K562 (cell line): ENCODE data around the gene UIMC1. TPM values are rescaled to one million over a fixed set of nuclear protein-coding genes. Genes with fewer than 3 reads are reported as not detected.

Experiments
- BRCA1 ChIP-seq, 2 experiments: fragments of 450-650 bp in 1 of 2; sonication (generic) in 1 of 2; formaldehyde crosslinking in 1 of 2; IDR thresholded peaks; 2 replicates each; pipeline versions ENCODE4 v1.5.0 to v1.6.1; 2017 to 2020; ENCODE audit warnings: mild to moderate bottlenecking in 1 of 2, missing genetic modification reagents in 1 of 2
- CREB1 ChIP-seq, 2 experiments: sonication (generic) in 1 of 2; formaldehyde crosslinking in 1 of 2; IDR thresholded peaks; 2 replicates each; pipeline versions ENCODE4 v1.6.1 to v1.8.0; 2012 to 2022; ENCODE audit warnings: inconsistent platforms in 1 of 2, mild to moderate bottlenecking in 1 of 2, missing genetic modification reagents in 1 of 2, moderate library complexity in 1 of 2
- E2F3 ChIP-seq: fragments of 250-450 bp; sonication (Bioruptor Pico); IDR thresholded peaks from 2 replicates; pipeline ENCODE4 v1.4.0; 2020; ENCODE audit warnings: mild to moderate bottlenecking
- E2F4 ChIP-seq: sonication (generic); formaldehyde crosslinking; IDR thresholded peaks from 2 replicates; pipeline ENCODE4 v1.8.0; 2022; ENCODE audit warnings: mild to moderate bottlenecking, low read depth, missing genetic modification reagents
- HCFC1 ChIP-seq: IDR thresholded peaks from 2 replicates; pipeline ENCODE4 v1.6.1; 2012; ENCODE audit warnings: low read depth, low read length, improper control_type of control experiment
- HDAC2 ChIP-seq: fragments of 450-650 bp; IDR thresholded peaks from 2 replicates; pipeline ENCODE4 v1.6.1; 2016; ENCODE audit warnings: mild to moderate bottlenecking
- IRF9 ChIP-seq: fragments of 450-650 bp; IDR thresholded peaks from 2 replicates; pipeline ENCODE4 v1.6.1; 2016; ENCODE audit warnings: missing biosample characterization, missing genetic modification characterization
- KAT8 ChIP-seq: fragments of 450-650 bp; IDR thresholded peaks from 2 replicates; pipeline ENCODE4 v1.6.1; 2016; ENCODE audit warnings: low read depth, mild to moderate bottlenecking
- KDM4B ChIP-seq, 2 experiments: fragments of 450-650 bp in 1 of 2; sonication (generic) in 1 of 2; IDR thresholded peaks; 2 replicates each; pipeline ENCODE4 v1.6.1; 2016 to 2017; ENCODE audit warnings: borderline replicate concordance in 2 of 2, antibody characterized with exemption in 1 of 2, low read depth in 1 of 2, mild to moderate bottlenecking in 1 of 2
- KLF13 ChIP-seq: fragments of 450-650 bp; IDR thresholded peaks from 2 replicates; pipeline ENCODE4 v1.6.1; 2016; ENCODE audit warnings: missing genetic modification characterization, low read depth, mild to moderate bottlenecking, missing compliant biosample characterization, moderate library complexity, borderline replicate concordance
- L3MBTL2 ChIP-seq: fragments of 450-650 bp; IDR thresholded peaks from 2 replicates; pipeline ENCODE4 v1.6.1; 2016; ENCODE audit warnings: mild to moderate bottlenecking, moderate library complexity
- MEIS2 ChIP-seq: fragments of 450-650 bp; IDR thresholded peaks from 2 replicates; pipeline ENCODE4 v1.6.1; 2014; ENCODE audit warnings: mild to moderate bottlenecking; ENCODE audit not compliant: partially characterized antibody
- MTF1 ChIP-seq: fragments of 250-450 bp; sonication (Bioruptor Pico); IDR thresholded peaks from 2 replicates; pipeline ENCODE4 v1.9.0; 2021; ENCODE audit warnings: moderate library complexity, mild to moderate bottlenecking, inconsistent platforms, borderline replicate concordance
- MXI1 ChIP-seq: IDR thresholded peaks from 2 replicates; pipeline ENCODE4 v1.6.1; 2011; ENCODE audit warnings: low read depth, mild to moderate bottlenecking, improper control_type of control experiment, low read length
- NKRF ChIP-seq: fragments of 450-650 bp; IDR thresholded peaks from 2 replicates; pipeline ENCODE4 v1.6.1; 2016; ENCODE audit warnings: borderline replicate concordance
- PRMT5 ChIP-seq: sonication (generic); formaldehyde crosslinking; IDR thresholded peaks from 2 replicates; pipeline ENCODE4 v1.5.0; 2020; ENCODE audit warnings: missing genetic modification reagents
- RAD51 ChIP-seq: fragments of 450-650 bp; IDR thresholded peaks from 2 replicates; pipeline ENCODE4 v1.7.1; 2016; ENCODE audit warnings: low read depth, mild to moderate bottlenecking, borderline replicate concordance
- RHOXF2B ChIP-seq: fragments of 250-450 bp; sonication (Bioruptor Pico); conservative IDR thresholded peaks from 2 replicates; pipeline ENCODE4 v1.5.1; 2021
- RNF2 ChIP-seq: sonication (generic); IDR thresholded peaks from 2 replicates; pipeline ENCODE4 v1.6.1; 2016
- SAP30 ChIP-seq: fragments of 200-600 bp; sonication (generic); IDR thresholded peaks from 2 replicates; pipeline ENCODE4 v1.6.1; 2012; ENCODE audit warnings: borderline replicate concordance, low read depth, mild to moderate bottlenecking, moderate library complexity, low read length, control low read depth, inconsistent platforms; ENCODE audit not compliant: insufficient read depth, poor library complexity, severe bottlenecking
- SLC30A9 ChIP-seq: fragments of 250-450 bp; sonication (Bioruptor Pico); IDR thresholded peaks from 2 replicates; pipeline ENCODE4 v1.8.0; 2022; ENCODE audit warnings: mild to moderate bottlenecking, moderate library complexity
- SMARCC2 ChIP-seq: fragments of 450-650 bp; IDR thresholded peaks from 2 replicates; pipeline ENCODE4 v1.6.1; 2017; ENCODE audit warnings: antibody characterized with exemption, moderate library complexity, mild to moderate bottlenecking, low read depth
- SREBF2 ChIP-seq: sonication (generic); formaldehyde crosslinking; IDR thresholded peaks from 2 replicates; pipeline ENCODE4 v1.4.0; 2020; ENCODE audit warnings: mild to moderate bottlenecking, missing genetic modification reagents
- TAF15 ChIP-seq: fragments of 200-400 bp; formaldehyde crosslinking; IDR thresholded peaks from 2 replicates; pipeline ENCODE4 v1.6.1; 2017; ENCODE audit warnings: mild to moderate bottlenecking, low read depth, low read length, moderate library complexity
- ZNF12 ChIP-seq: sonication (generic); formaldehyde crosslinking; IDR thresholded peaks from 2 replicates; pipeline ENCODE4 v1.4.0; 2020; ENCODE audit warnings: mild to moderate bottlenecking, missing genetic modification reagents
- ZNF408 ChIP-seq: fragments of 250-450 bp; sonication (Bioruptor Pico); IDR thresholded peaks from 2 replicates; pipeline ENCODE4 v1.4.0; 2020; ENCODE audit warnings: low read depth, mild to moderate bottlenecking, moderate library complexity
- ZNF431 ChIP-seq: sonication (generic); formaldehyde crosslinking; IDR thresholded peaks from 2 replicates; pipeline ENCODE4 v1.8.0; 2022; ENCODE audit warnings: mild to moderate bottlenecking, missing genetic modification reagents
- ZNF507 ChIP-seq: conservative IDR thresholded peaks from 2 replicates; pipeline ENCODE4 v1.6.1; 2017; ENCODE audit warnings: missing genetic modification characterization, missing compliant biosample characterization
- polyA plus RNA-seq, 8 experiments: library from polyadenylated mRNA; depleted of rRNA in 4 of 8; stranded (reverse) in 5 of 8; unstranded in 3 of 8; fragments of >200 nt; fragmentation: Nextera tagmentation in 2 of 8; fragmentation: Illumina TruSeq in 1 of 8; extraction: Ambion mirVana in 2 of 8; extraction: Trizol in 1 of 8; gene quantifications; 2 replicates each; pipeline versions ENCODE4 v1.2.1 to v1.2.3, GENCODE V29; 2011 to 2014; ENCODE audit warnings: inconsistent platforms in 1 of 8, missing spikeins in 1 of 8
- total RNA-seq, 7 experiments: library from RNA; depleted of rRNA in 6 of 7; stranded (reverse); fragments of >200 nt in 6 of 7; fragmentation: Illumina TruSeq in 2 of 7; extraction: Trizol in 2 of 7; gene quantifications; 2 replicates each; pipeline versions ENCODE4 v1.2.1 to v1.2.3, GENCODE V29; 2011 to 2021; ENCODE audit warnings: low replicate concordance in 1 of 7

The UIMC1 gene
- total and polyA plus RNA-seq, 9 of the 15 experiments (the other 6 are each of a cell fraction or from before 2014, with no cell fraction given): 14.9 to 51.7 (median 36.8) TPM

- TF ChIP-seq NKRF: no peak
- no peak for TF ChIP-seq MTF1 (CRISPR knock-in tag)
- TF ChIP-seq ZNF507 (tag): no peak
- no peak for TF ChIP-seq SREBF2
- TF ChIP-seq RNF2: no peak
- no peak for TF ChIP-seq HCFC1
- TF ChIP-seq SAP30: no peak
- TF ChIP-seq SMARCC2: no peak
- TF ChIP-seq PRMT5: no peak
- TF ChIP-seq TAF15: no peak
- no peak for TF ChIP-seq ZNF408 (CRISPR knock-in tag)
- TF ChIP-seq BRCA1 (IDR thresholded peaks at IDR 0.05): no peak
- no peak for TF ChIP-seq BRCA1 (CRISPR knock-in tag; IDR thresholded peaks at IDR 0.05)
- TF ChIP-seq KDM4B (IDR thresholded peaks at IDR 0.05; ENCODE audit: borderline replicate concordance in 2 of 2, low read depth in 1 of 2): no peak
- no peak for TF ChIP-seq MEIS2
- TF ChIP-seq E2F3 (CRISPR knock-in tag): no peak
- no peak for TF ChIP-seq KLF13 (tag)
- no peak for TF ChIP-seq ZNF12
- no peak for TF ChIP-seq L3MBTL2
- no peak for TF ChIP-seq RHOXF2B (CRISPR knock-in tag)
- no peak for TF ChIP-seq RAD51
- peak; percentile 96 for TF ChIP-seq CREB1 (IDR thresholded peaks at IDR 0.05)
- TF ChIP-seq CREB1 (CRISPR knock-in tag; IDR thresholded peaks at IDR 0.05): peak; percentile 98
- TF ChIP-seq KAT8: no peak
- TF ChIP-seq IRF9 (tag): no peak
- no peak for TF ChIP-seq SLC30A9 (CRISPR knock-in tag)
- TF ChIP-seq MXI1: no peak
- TF ChIP-seq HDAC2: no peak
- no peak for TF ChIP-seq E2F4 (CRISPR knock-in tag)
- no peak for TF ChIP-seq ZNF431
Measured at GRCh38 chr5:176870110-176870591, 136.4 kb downstream of the UIMC1 start (continued).
